ENCODE measurements around the gene ELL.
"Not testable (repeated sequence)": the region's sequence is repeated elsewhere in the genome, so short reads cannot be mapped to it uniquely, and the experiment has no call there.

Gene ELL

DNA sequence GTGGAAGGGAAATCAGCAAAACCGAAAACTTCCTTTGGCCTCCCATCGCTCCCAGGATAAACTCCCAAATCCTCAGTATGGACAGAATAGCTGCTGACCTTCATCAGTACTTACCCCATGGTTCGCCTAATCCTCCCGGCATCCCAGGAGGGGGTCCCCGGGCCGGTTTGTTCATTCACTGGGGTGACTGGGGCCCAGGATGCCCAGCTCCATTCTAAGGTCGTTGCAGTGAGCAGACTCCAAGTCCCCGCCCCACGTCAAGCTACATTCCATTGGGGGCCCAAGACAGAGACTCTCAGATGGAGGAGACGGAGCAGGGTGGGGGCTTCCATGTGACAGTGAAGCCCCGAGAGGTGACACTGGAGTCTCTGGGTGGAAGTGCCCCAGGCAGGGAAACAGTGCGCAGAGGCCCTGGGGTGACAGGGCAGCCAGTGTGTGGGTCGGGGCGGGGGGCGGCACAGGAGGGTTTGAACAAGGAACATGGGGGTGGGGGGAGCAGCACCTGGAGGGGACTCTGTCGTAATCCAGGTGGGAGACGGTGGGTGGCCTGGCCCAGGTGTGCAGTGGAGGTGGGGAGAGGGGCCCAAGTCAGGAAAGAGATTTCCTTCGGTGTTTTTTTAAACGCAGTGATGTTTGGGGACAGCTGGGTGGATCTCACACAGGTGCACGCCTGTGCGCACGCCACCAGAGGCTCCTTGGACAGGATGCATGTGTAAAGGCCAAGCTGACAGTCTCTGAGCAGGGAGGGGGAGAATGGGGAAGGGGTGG lies 97.6 kb downstream of the ELL start:
- no peak for DNase-seq (ENCODE audit: low read depth in 3 of 3)

DNA sequence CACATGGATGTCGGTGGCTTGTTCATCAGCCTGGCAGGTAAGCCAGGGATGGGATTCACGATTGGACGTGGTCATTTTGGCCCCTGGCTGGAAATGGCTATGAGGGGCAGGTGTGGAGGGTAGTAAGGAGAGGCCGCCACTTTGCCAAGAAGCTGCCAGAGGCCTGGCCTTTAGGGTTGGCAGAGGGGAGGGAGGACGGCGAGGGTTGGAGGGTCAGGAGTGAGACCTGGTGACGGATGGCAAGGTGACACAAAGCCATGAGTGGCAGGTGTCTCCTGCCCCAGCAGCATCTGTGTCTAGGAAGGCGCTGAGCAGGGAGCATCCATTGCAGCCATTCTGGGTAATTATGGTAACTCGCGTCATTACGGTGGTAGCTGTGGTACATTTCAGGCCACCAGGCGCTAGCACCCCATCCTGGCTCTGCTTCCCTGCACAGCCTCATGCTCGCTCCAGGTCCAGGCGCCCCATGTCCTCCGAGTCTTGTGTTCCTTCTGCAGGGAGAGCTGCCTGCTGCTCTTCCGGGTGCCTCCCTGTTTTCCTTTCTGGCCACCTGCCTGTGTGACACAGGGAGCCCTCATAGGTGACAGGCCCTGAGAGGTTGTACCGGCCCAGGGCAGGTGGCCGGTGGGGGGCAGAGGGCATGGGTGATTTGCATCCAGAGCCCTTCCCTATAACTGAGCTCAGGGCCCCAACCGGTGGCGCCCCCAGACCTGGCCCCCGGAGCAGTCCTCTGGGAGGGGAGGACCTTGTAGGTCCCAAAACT lies 98.4 kb downstream of the ELL start:
- DNase-seq (ENCODE audit: low read depth in 3 of 3) = no peak

DNA sequence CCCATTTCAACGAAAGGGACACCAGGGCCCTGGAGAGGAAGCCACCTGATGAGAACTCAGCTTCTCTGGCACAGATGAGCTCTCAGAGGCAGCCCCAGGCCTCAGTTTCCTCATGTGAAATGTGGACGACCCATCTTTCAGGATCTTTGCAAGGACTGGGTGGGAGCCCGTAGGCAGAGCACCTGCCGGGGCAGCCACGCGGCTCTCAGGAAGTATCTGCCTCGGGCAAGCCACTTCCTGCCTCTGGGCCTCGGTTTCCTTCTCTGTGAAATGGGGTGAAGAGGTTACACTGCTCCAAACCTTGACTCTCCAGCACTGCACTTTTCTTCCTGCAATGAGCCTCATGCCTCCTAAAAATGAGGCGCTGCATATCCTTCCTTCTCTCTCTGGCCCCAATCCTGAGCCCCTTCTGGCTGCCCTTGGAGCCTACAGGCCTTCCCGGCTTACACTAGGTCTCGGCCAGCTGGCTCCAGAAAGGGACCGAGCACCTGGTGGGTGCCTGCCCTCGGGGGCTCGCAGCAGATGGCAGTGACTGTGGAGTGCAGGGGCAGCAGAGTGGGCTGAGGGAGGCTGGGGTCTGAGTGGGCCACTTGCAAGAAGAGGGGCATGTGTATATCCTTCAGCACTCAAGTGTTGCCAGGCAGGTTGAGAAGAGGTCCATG lies 99.2 kb downstream of the ELL start:
- DNase-seq (ENCODE audit: low read depth in 3 of 3) = no peak

DNA sequence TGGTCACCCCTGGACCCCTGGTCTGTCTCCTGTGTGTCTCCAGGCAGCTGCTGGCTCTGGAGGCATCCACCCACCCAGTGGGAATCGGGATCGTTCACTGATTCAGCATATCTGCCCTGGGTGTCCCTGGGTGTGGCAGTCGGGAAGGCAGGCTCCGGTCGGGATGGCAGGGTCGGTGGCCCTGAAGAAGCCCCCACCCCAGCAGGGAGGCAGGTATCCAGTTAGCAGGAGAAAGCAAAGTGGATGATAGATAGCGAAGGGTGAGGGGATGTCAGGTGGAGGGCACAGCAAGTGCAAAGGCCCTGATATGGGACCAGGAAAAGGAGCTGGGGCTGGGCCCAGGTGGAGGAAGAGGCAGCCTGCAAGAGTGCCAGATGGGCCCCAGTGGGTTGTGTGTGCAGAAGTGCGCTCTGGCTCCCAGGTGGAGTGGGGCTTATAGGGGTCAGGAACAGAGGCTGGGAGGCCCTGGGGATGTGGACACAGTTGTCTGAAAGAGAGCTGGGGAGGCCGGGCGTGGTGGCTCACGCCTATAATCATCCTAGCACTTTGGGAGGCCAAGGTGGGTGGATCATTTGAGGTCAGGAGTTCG lies 100.4 kb downstream of the ELL start:
- DNase-seq (ENCODE audit: low read depth in 3 of 3) = no peak

DNA sequence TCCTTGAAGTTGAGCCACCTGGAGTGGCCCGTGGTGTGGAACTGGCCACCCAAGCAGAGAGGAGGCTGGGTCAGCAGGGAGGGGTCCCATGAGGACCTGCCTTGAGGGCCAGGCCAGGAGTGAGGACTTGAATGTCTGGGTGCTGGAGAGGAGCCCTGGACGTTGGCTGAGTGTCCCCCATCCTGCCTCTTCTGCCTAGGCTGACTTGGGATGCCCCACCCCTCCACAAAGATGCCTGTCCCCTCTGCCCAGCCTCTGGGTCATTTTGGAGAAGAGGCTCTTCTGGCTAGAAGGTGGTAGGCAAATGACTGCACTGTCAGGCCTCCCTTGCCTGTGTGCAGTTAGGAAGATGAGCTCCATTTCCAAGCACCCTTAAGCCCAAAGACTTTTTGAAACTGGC lies 100.9 kb downstream of the ELL start:
- DNase-seq (ENCODE audit: low read depth in 3 of 3) = no peak

DNA sequence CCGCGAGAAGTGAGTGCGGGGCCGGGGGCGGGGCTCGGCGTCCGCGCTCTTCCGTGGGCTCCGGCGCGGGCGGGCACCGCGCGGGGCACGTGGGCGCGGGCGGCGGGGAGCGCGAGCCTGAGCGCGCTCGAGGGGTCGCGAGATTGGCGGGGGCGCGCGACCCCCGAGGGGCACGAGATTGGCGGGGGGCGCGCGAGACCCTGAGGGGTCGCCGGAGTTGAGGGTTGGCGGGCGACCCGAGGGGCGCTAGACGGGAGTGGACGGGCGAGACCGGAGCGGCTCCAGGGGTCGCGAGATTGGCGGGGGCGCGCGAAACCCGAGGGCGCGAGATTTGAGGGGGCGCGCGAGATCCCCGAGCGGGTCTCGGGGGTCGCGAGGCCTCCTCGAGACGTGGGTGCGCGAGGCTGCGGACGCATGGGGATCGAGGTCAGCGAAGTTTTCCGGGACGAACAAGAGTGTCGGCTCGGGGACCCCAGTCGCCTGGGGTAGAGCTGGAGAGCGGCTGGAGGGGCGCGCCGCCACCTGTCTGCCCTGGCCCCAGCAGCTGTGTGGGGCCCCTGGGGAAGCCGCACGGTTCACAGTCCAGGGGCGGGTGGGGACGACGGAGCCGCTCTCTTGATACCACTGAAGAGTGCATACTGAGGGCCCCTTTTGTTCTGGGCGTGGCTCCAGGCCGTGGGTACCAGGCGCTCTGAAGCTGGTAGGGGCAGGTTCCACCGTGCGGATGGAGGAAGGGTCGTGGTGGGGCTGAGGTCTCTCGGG lies 102.0 kb downstream of the ELL start:
- no peak for DNase-seq (ENCODE audit: low read depth in 3 of 3)

DNA sequence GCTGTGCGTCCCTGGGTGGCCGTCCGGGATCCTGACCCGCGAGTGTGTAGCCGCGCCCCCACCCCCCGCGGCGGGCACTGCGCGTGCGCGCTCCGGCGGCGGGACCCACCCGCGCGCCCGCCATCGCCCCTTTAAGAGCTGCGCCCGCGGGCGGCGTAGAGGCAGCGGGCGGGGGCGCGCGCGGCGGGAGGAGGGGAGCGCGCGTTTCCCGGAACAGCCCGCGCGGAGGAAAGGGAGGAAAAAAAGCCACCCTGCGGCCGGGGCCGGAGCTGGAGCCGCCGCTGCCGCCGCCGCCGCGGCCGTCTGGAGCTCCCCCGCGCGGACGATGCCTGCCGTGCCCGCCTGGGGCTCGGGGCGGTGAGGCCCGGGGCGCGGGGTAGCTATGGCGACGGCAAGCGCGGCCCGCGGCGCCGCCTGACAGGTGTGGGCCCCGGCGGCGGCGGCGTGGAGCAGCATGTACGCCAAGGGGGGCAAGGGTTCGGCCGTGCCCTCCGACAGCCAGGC lies 102.6 kb downstream of the ELL start, which contains the start of gene SSBP4:
Gene SSBP4 (plus strand): TSS at position 204 of the 504 bp plus-strand sequence. CDS start 251 bp downstream, at position 455.
- peak in 2 of 3 experiments; percentile 40 to 43 for DNase-seq (ENCODE audit: low read depth in 3 of 3)

DNA sequence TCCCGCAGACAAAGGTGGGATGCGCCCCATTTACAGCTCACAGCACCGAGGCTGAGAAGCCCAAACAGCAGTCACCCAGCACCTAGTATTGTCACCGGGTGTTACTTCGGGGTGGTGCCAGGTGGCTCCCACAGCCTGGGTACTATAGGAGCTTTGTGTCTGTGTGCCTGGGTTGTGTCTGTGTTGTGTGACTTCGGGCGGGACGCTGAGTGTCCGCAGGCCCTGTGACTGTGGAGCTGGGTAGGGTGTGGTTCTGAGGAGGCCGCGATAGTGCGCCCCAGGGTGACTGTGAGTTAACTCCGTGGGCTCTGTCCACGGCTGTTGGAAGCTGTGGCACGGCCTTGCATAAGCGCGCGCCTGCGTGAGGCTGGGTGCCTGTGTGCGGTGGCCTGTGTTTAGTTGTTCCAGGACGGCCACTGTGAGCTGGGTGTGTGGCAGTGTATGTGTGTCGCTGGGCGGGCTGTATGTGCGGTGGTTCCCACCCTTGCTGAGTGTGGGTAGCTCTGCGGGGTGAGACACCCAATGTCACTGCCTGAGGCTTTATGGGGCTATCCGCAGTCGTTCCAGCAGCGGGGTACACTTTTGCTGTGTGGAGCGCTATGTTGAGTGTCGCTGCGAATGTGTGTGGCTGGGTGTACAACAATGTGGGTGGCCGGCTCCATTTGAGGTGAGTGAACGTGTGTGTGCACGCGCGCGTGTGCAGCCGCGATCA lies 103.2 kb downstream of the ELL start:
- no peak for DNase-seq (ENCODE audit: low read depth in 3 of 3)

DNA sequence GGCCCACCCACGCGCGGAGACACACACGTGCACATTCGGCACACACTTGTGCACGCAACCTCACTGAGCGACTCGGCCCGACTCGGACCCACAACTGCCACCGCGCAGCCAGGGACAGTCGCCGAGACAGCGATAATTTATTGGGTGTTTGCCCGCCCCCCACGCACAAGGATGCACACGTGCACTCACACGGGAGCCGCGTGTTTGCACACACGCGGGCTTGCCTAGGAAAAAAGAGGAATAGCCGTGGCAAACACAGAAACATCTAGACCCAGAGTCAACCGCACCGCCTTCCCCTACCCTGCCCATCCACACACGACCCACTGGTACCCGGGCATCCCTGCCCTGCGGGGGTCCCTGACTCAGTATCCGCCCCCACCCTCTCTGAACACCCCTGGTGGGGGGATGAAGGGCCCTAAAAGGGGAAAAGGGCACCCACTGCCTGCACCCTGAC lies 103.8 kb downstream of the ELL start:
- DNase-seq (ENCODE audit: low read depth in 3 of 3) = no peak

DNA sequence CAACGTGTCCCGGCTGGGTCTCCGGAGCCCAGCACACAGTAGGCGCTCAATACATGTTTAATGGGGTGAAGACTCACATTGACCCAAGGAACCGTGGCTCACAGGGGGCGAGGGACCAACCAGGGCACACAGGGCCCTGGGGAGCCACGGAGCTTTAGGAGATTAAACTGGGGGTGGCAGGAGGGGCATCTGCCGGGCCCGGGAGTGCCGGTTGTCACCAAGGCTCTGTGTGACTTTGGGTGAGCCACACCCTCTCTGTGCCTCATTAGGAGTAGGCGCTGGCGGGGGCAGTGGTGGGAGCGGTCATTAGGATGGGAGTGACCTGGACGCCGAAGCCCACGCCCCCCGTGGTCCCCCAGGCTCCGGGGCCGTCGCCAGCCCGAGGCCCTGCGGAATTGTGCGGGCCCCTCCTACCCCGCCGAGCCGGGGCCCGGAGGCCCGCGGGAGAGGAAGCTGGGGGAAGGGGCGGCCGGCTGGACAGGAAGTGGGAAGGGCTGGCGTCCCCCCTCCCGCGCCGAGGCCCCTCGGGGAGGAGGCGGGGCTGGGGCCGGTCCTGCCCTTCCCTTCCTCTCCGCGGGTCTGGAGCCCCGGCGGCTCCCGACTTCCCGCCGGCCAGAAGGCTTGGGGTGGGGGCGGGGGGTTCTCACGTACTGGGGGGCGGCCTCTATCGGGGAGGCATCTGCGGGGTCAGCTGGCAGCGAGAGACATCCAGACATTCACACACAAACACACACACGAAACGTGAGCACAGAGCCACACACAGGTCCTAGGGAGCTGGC lies 104.4 kb downstream of the ELL start:
- no peak for DNase-seq (ENCODE audit: low read depth in 3 of 3)

DNA sequence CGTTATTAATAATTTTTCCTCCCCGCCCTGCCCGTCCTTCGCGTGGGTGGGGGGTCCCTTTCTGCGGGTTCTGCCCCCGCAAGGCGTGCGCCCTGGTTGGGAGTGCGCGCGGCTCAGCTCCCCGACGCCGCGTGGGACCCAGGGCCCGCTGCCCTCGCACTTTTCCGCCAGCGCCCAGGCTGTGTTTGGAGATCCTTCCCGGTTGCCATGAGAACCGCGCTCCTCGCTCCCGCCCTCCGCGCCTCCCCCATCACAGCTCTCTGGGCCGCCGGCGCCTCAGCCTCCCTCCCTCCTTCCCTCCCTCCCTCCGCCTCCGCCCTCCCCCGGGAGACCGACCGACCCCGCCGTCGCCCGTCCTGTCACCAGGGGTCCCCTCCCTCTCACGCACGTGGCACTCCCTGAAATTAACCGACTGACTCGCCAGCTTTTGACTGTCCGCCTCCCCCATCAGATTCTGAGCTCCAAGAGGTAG lies 105.1 kb downstream of the ELL start:
- DNase-seq (ENCODE audit: low read depth in 3 of 3) = peak in 2 of 3 experiments; percentile 48 to 57

DNA sequence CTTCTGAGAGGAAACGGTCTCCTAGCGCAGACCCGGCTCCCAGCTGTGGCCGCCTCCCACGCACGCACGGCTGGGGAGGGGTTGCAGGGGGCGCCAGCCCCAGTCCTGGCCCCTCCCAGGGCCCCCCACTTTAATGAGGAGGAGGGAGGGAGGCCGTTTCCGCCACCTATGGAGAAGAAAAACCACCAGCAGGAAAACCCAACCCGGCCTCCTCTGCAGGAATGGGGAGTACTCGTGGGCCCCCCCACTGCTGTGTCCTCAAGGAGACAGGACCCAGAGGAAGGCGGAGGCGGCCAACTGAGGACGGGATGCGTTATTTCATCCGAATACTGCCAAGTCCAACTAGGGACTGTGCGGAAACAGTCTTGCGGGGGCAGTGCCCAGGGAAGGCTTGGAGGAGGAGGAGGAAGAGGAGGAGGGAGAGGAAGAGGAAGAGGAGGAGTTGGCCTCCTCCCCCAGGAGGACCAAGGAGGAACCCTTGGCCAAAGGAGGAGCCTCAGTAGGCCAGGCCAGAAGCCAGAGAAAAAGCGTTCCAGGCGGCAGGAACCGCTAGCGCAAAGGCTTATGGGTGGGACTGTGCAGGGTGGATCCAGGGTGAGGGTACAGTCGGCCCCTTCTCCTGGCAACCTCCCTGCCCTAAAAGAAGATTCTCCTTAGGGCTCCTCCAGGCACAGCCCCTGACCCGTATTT lies 106.5 kb downstream of the ELL start:
- DNase-seq (ENCODE audit: low read depth in 3 of 3) = no peak

DNA sequence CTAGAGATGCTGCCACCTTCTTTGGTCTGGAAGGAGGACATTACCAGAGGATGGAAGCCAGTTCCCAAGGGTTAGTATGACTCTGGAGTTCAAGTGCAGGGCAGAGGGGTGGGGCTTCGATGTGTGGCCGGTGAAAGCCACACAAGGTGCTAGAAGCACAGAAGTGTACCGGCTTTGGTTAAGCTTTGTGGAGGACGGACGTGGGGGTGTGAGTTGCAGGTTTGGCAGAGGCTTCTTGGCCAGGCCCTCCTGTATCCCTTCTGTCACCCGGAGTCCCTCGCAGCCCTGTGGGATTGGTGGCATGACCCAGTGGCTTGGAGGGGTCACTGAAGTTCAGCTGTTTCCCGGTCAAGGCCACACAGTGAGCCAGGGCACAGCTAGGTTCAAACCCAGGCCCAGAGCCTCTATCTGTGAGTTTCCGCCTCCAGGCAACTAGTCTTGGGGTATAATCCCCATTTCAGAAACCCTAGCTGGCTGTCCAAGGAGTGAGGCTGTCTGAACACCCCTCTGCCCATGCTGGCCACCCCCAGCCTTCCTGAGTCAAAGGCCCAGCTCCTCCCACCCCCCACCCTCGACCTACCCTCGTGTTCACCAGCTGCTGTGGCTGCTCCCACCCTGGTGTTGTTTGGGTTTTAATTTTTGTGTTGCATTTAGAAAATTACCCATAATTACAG lies 107.2 kb downstream of the ELL start:
- DNase-seq (ENCODE audit: low read depth in 3 of 3) = no peak

DNA sequence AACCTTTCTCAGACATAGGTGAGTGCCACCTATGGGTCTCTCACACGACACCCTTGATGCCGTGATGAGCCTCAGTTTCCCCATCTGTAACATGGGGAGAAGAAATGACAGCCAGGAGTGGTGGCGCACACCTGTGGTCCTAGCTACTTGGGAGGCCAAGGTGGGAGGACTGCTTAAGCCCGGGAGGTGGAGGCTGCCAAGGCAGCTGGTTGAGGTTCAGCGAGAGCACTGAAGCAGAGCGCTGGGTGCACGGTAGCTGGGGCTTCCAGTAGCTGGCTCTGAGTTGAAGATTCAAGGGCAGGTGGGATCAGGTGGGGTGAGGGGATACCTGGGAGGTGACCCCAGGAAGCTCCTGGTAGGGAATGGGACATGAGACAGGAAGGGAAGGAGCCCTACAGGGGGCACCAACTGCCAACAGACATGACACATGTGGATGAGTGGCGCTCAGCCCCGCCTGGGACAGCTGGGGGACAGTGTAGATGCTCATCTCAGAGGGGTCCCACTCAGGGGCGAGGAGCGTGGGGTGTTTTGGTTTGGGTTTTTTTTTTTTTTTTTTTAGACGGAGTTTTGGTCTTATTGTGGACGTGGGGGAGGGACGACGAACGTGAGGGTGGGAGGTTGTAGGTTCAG lies 109.1 kb downstream of the ELL start:
- no peak for DNase-seq (ENCODE audit: low read depth in 3 of 3)

DNA sequence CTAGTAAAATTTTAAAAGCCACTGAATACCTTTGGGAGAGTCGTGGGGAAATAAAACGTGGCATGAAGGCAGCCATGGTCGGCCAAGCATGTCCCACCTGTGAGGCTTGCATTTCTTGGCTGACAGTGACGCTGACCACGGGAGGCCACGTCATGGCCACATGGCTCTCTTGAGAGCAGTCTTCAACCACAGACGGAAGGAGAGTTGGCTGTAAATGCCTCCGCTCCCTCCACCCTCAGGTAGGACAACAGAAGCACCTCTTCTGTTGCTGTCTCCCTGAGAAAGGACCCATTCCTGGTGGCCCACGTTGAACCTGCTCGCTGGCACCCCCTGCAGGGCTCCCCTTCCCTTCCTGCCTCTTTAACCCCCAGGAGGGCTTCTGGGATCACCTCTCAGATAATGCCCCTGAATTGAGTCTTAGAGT lies 113.8 kb downstream of the ELL start:
- DNase-seq (ENCODE audit: low read depth in 3 of 3) = no peak

DNA sequence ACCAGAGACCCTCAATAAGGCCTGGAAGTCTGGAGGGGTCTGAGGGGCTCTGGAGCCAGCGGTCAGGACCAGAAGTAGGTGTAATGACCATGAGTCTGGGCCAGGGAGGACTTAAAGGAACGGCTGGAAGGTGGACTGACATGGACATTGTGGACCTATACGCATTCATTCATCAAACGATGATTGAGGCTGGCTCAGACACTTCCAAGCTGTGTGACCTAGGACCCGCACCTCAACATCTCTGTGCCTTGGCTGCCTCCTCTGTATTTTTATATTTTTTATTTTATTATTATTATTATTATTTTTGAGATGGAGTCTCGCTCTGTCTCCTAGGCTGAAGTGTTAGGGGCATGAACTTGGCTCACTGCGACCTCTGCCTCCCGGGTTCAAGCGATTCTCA lies 115.1 kb downstream of the ELL start:
- DNase-seq (ENCODE audit: low read depth in 3 of 3) = no peak

DNA sequence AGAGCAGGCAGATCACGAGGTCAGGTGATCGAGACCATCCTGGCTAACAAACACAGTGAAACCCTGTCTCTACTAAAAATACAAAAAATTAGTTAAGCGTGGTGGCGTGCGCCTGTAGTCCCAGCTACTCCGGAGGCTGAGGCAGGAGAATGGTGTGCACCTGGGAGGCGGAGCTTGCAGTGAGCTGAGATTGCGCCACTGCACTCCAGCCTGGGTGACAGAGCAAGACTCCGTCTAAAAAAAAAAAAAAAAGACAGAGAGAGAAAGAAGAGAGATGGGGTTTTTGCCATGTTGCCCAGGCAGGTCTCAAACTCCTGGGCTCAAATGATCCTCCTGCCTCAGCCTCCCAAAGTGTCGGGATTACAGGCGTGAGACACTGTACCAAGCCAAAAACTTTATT lies 116.1 kb downstream of the ELL start:
- DNase-seq (ENCODE audit: low read depth in 3 of 3) = not testable (repeated sequence)
